Measurements from ENCODE around the gene KCNIP4. TPM values are rescaled to one million over a fixed set of nuclear protein-coding genes. Genes with fewer than 3 reads are reported as not detected.

The KCNIP4 gene
- total and polyA plus RNA-seq, 10 of the 15 experiments (the other 5 are each of a cell fraction or from before 2014, with no cell fraction given): 0.03 to 0.23 (median 0.13) TPM; not detected in 7

DNA sequence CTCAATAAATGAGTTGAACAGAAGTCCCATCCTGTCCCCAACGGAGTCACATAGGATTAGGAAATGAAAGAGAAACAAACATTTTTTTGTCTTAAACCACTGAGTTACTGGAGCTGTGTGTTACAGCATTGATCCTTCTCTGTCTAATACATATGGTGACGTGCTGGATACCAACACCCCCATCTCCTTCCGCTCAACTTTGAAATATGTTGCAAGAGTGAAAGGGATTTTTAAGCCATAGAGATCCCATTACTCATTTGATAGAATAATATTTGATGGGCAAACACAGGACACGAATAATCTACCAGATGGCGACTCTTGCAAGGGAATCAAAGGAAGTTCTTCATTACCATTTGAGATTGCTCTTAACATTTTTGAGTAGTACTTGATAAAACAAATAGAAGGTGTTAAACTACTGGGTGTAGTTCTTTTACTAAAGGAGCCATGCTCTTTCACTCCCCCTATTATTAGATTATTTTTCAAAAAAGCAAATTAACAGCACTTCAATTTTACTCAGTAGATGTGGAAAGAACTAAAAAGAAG is 1107.9 kb downstream of the KCNIP4 start:
- Histone ChIP-seq H3K36me3 (ENCODE audit: control insufficient read depth in 2 of 2, insufficient read depth in 2 of 2, low read length in 1 of 2) (no peaks in the 10 kb centered on the region), H3K4me1 (ENCODE audit: control insufficient read depth, insufficient read depth, low read length) (no peaks in the 10 kb centered on the region), H3K79me2 (ENCODE audit: control insufficient read depth, insufficient read depth, low read length) (no peaks in the 10 kb centered on the region), H2AFZ (ENCODE audit: control insufficient read depth, low read depth, low read length) (no peak overlapping the region), H3K9ac (ENCODE audit: control insufficient read depth, insufficient read depth, low read length) (no peak overlapping the region), H3K27ac (ENCODE audit: control insufficient read depth, insufficient read depth) (no peak overlapping the region), H3K4me2 (ENCODE audit: control insufficient read depth, insufficient read depth) (no peak overlapping the region), H3K9me3 (replicated peaks; ENCODE audit: control insufficient read depth, insufficient read depth, low read length) (no peaks in the 10 kb centered on the region), H3K27me3 (replicated peaks in 1 of 2; ENCODE audit: control insufficient read depth in 2 of 2, insufficient read depth in 2 of 2, low read length in 1 of 2) (no peaks in the 10 kb centered on the region), H4K20me1 (ENCODE audit: control insufficient read depth, insufficient read depth) (no peaks in the 10 kb centered on the region), H3K4me3 (no peak overlapping the region)
- ChIA-PET SMC1A (ENCODE audit: uncharacterized antibody, unreplicated experiment) (no interaction called here), RAD21 (ENCODE audit: unreplicated experiment) (no interaction called here), POLR2A (no interaction called here), CTCF (no interaction called here)
- no TSS peak for BruUV-seq (replicated peaks)
- ATAC-seq (no peak), FAIRE-seq (no peak), DNase-seq (ENCODE audit: low read depth, low spot score) (no peak)
- TF ChIP-seq POLR2AphosphoS2 (IDR thresholded peaks at IDR 0.05; ENCODE audit: low read depth, low read length): no peak
- TF ChIP-seq CHD1 (IDR thresholded peaks at IDR 0.05; ENCODE audit: low read depth, low read length): no peak
- TF ChIP-seq EZH2 (IDR thresholded peaks at IDR 0.05; ENCODE audit: borderline replicate concordance, control insufficient read depth, low read depth, low read length): no peak
- TF ChIP-seq, protein P1, sequence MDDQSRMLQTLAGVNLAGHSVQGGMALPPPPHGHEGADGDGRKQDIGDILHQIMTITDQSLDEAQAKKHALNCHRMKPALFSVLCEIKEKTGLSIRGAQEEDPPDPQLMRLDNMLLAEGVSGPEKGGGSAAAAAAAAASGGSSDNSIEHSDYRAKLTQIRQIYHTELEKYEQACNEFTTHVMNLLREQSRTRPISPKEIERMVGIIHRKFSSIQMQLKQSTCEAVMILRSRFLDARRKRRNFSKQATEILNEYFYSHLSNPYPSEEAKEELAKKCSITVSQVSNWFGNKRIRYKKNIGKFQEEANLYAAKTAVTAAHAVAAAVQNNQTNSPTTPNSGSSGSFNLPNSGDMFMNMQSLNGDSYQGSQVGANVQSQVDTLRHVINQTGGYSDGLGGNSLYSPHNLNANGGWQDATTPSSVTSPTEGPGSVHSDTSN (IDR thresholded peaks at IDR 0.05; ENCODE audit: insufficient replicate concordance, low read depth, low read length): no peak
- no peak for TF ChIP-seq TAF1 (IDR thresholded peaks at IDR 0.05; ENCODE audit: borderline replicate concordance, low read depth, low read length)
- no peak for TF ChIP-seq PAX8 (IDR thresholded peaks at IDR 0.05)
- TF ChIP-seq ZBED1 (IDR thresholded peaks at IDR 0.05; ENCODE audit: borderline replicate concordance): no peak
- TF ChIP-seq BACH1 (IDR thresholded peaks at IDR 0.05; ENCODE audit: borderline replicate concordance): no peak
- TF ChIP-seq TARDBP (IDR thresholded peaks at IDR 0.05; ENCODE audit: borderline replicate concordance): no peak
- no peak for TF ChIP-seq KLF5 (IDR thresholded peaks at IDR 0.05; ENCODE audit: partially characterized antibody)
- TF ChIP-seq NR2C2 (IDR thresholded peaks at IDR 0.05; ENCODE audit: borderline replicate concordance, control insufficient read depth, insufficient read length, low read depth): no peak
- TF ChIP-seq, protein P2, sequence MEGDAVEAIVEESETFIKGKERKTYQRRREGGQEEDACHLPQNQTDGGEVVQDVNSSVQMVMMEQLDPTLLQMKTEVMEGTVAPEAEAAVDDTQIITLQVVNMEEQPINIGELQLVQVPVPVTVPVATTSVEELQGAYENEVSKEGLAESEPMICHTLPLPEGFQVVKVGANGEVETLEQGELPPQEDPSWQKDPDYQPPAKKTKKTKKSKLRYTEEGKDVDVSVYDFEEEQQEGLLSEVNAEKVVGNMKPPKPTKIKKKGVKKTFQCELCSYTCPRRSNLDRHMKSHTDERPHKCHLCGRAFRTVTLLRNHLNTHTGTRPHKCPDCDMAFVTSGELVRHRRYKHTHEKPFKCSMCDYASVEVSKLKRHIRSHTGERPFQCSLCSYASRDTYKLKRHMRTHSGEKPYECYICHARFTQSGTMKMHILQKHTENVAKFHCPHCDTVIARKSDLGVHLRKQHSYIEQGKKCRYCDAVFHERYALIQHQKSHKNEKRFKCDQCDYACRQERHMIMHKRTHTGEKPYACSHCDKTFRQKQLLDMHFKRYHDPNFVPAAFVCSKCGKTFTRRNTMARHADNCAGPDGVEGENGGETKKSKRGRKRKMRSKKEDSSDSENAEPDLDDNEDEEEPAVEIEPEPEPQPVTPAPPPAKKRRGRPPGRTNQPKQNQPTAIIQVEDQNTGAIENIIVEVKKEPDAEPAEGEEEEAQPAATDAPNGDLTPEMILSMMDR (IDR thresholded peaks at IDR 0.05 in 2 of 3, conservative IDR thresholded peaks at IDR 0.05 in 1 of 3; ENCODE audit: control insufficient read depth in 2 of 3, extremely low read depth in 1 of 3, insufficient read depth in 1 of 3, low read depth in 3 of 3, low read length in 3 of 3): no peak
- TF ChIP-seq, protein P3, sequence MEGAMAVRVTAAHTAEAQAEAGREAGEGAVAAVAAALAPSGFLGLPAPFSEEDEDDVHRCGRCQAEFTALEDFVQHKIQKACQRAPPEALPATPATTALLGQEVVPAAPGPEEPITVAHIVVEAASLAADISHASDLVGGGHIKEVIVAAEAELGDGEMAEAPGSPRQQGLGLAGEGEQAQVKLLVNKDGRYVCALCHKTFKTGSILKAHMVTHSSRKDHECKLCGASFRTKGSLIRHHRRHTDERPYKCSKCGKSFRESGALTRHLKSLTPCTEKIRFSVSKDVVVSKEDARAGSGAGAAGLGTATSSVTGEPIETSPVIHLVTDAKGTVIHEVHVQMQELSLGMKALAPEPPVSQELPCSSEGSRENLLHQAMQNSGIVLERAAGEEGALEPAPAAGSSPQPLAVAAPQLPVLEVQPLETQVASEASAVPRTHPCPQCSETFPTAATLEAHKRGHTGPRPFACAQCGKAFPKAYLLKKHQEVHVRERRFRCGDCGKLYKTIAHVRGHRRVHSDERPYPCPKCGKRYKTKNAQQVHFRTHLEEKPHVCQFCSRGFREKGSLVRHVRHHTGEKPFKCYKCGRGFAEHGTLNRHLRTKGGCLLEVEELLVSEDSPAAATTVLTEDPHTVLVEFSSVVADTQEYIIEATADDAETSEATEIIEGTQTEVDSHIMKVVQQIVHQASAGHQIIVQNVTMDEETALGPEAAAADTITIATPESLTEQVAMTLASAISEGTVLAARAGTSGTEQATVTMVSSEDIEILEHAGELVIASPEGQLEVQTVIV (IDR thresholded peaks at IDR 0.05; ENCODE audit: borderline replicate concordance, partially characterized antibody): no peak
- no peak for TF ChIP-seq TCF7 (IDR thresholded peaks at IDR 0.05; ENCODE audit: borderline replicate concordance)
- TF ChIP-seq YY1 (IDR thresholded peaks at IDR 0.05; ENCODE audit: low read depth, low read length): no peak
- TF ChIP-seq SUZ12 (IDR thresholded peaks at IDR 0.05; ENCODE audit: unreplicated experiment): no peak
- TF ChIP-seq HDAC6 (IDR thresholded peaks at IDR 0.05; ENCODE audit: unreplicated experiment): no peak
- no peak for TF ChIP-seq RAD51 (IDR thresholded peaks at IDR 0.05)
- no peak for TF ChIP-seq TBL1XR1 (IDR thresholded peaks at IDR 0.05; ENCODE audit: low read depth, low read length)
- TF ChIP-seq NFIC (IDR thresholded peaks at IDR 0.05; ENCODE audit: low read depth, low read length): no peak
- in situ Hi-C loops (cut with MboI) (no loop called here), intact Hi-C loops (cut with micrococcal nuclease; ENCODE audit: unreplicated experiment) (no loop called here)
- WGBS (ENCODE audit: insufficient coverage, insufficient replicate concordance, low lambda C conversion rate, missing lambda C conversion rate): 6% methylated on average over 5 of the region's 5 CpGs

All from GM12878 (cell line).